GM12864 (cell line): ENCODE measurements around the gene PLEKHA7.

Source experiments
- DNase-seq: peaks from one replicate; pipeline ENCODE4 v3.0.0-alpha.2; 2011; ENCODE audit warnings: low read depth
- H3K4me3 ChIP-seq: 2 replicates; pipeline ENCODE4 v1.5.1; 2011; ENCODE audit warnings: mild to moderate bottlenecking, low read depth, low read length, control low read depth
- TF ChIP-seq, protein P1 (sequence below): IDR thresholded peaks from 2 replicates; pipeline ENCODE4 v1.5.1; 2011; ENCODE audit warnings: low read depth, mild to moderate bottlenecking, moderate library complexity, low read length, control low read depth, inconsistent platforms; ENCODE audit errors: missing control alignments

PLEKHA7 gene

DNA sequence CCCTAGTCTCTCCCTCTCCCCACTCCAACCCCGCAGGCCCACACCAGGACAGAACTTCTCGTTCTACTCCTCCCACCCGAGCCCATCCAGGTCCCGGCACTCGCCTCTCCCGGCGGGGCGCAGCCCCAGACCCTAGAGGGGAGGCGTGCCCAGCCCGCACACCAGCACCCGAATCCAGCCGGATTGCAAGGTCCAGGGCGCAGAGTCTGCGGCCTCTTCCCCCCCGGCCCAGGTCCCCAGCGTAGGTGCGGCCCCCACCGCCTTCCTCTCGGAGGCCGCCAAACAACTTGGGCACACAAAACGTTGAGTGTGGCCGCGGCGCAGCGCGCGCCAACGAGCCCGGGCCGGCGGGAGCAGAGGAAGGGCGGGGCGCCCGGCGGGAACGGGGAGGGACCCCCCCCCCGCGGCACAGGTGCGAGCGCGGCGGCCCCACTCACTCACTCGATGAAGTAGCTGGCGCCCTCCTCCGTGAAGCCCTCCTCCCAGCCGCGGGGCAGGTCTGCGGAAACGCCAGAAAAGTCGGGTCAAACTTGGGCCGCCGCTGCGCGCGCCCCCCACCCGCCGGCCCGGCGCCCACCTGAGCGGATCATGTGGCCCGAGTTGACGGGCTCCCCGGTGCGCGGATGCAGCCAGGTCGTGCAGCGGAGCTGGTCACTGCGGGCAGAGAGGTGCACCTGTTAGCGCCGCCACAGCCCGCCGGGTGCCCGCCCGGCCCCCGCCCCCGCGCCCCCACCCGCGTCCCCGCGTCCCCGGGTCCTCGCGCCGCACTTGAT lies 480 bp downstream of the PLEKHA7 start:
- TF ChIP-seq, protein P1, sequence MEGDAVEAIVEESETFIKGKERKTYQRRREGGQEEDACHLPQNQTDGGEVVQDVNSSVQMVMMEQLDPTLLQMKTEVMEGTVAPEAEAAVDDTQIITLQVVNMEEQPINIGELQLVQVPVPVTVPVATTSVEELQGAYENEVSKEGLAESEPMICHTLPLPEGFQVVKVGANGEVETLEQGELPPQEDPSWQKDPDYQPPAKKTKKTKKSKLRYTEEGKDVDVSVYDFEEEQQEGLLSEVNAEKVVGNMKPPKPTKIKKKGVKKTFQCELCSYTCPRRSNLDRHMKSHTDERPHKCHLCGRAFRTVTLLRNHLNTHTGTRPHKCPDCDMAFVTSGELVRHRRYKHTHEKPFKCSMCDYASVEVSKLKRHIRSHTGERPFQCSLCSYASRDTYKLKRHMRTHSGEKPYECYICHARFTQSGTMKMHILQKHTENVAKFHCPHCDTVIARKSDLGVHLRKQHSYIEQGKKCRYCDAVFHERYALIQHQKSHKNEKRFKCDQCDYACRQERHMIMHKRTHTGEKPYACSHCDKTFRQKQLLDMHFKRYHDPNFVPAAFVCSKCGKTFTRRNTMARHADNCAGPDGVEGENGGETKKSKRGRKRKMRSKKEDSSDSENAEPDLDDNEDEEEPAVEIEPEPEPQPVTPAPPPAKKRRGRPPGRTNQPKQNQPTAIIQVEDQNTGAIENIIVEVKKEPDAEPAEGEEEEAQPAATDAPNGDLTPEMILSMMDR: no peak
- no peak for DNase-seq
- H3K4me3 ChIP-seq: peak overlapping the region; percentile 51

DNA sequence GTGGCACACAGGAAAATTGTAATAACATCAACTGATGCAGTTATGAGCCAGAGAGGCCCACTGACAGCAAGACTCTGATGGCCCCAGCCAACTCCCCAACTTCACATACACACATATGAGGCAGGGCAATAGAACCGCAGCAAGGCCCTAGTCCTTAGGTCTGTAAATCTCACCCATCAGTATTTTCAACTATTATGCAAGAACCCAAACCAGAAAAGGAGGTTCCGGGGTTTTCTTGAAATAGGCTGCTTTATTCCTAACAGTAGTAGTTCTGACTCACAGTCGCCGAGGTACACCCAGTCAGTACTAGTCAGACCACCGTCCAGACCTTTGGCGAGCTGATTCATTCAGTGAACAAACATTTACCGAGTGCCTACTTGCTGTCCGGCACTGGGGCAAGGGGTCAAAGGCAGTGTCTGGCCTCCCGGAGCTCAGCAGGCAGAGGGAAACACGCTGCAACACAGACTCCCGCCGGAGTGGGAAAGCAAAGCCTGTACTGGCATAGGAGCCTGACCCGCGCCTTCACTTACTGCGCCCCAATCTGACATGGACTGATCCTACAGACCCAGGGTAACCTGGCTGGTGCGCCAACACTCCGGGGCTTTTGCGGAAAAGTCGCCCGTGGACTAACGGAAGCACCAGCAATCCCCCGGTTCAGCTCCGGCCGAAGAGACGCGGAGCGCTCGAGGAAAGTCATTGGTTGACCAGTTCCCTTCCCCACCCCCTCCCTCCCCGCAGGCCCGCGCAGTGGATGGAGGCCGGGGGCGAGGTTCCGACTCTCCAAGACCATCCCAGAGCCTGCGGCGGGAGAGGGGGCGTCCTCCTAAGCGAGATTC lies 1.3 kb downstream of the PLEKHA7 start:
- TF ChIP-seq, protein P1: no peak
- DNase-seq: no peak
- peak overlapping the region; percentile 51 for H3K4me3 ChIP-seq

DNA sequence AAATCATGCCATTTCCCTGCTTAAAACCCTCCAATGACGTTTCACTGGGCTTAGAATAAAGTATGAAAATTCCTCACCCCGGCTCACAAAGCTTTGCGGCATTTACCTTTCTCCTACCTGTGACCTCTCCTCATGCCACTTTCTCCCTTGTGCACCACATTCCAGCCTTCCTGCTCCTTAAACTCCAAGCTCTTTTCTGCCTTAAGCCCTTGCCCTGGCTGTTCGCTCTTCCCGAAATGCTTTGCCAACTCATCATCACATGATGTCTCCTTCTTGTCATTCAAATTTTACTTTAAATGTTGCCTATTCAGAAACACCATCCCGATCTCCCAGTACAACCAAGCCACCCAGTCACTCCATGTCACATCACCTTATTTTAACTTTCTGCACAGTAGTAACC lies 2.0 kb downstream of the PLEKHA7 start:
- TF ChIP-seq, protein P1: no peak
- no peak overlapping the region for H3K4me3 ChIP-seq
- DNase-seq: no peak

DNA sequence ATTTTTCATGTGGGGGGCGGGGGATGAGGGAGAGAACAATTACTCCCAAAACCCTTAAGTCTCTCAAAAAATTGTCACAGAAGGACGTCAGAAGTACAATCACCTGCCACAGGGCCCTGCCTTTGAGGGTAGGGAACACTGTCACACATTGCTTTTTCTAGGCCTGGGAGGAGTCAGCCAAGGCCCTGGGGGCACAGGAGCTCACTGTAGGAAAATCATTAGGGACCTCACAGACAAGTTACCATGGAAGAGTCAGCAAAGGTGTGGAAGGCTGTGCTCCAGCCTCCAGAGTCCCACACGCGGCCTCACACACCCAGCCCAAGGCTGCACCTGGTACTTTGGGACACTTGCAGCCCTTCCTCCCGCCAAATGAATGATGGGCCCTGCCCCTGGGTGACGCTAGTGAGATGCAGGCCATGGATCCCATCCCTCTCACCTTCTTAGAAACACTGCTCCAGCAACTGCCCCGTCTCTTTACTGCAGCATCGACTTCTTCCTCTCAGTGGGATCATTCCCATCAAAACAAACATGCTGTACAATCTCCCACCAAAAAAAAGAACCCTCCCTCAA lies 3.3 kb downstream of the PLEKHA7 start:
- H3K4me3 ChIP-seq: no peak overlapping the region
- no peak for DNase-seq
- TF ChIP-seq, protein P1: no peak

DNA sequence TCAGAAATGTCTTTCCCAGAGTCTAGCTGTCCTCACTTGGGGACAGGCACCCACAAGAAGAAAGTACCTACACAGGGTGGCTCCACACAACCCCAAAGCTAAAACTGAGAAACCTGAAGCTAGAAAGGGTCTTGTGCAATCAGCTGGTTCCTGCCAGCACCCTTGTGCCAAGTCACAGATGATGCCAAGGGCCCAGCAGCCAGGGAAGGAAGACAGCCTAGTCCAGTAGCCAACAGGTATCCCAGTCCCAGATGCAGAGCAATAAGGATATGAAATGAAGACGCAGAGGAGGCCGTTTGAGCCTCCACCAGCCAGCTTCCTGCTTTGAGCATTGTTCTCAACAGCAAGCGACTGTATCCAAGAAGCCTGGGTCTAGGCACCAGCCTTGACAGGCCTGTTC lies 6.1 kb downstream of the PLEKHA7 start:
- TF ChIP-seq, protein P1: no peak
- H3K4me3 ChIP-seq: no peak overlapping the region
- DNase-seq: no peak

DNA sequence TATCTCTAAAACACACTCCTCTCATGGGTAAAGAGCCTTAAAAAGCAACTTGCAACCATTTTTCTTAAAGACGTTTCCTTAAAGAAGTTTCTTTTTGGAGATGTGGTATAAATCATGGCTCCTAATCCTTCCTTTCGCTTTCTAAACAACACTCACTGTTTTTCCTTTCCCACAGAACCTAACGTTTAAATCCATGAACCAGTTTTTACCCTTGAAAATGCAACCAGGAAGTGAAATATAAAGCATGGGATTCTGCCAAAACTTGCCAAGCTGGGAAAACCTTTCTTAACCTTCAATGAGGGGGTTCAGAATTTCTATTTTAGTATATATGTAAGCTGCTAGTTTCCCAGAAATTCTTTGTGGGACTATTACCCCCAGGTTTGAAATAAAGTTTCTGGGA lies 8.6 kb downstream of the PLEKHA7 start:
- DNase-seq: no peak
- TF ChIP-seq, protein P1: no peak
- no peak overlapping the region for H3K4me3 ChIP-seq
